HG03196 (cell line): Measurements from ENCODE around the gene TP53TG3F.
"Not testable (repeated sequence)": the region's sequence is repeated elsewhere in the genome, so short reads cannot be mapped to it uniquely, and the experiment has no call there.

Experiments used
- ATAC-seq: cut with Tn5 transposase; IDR thresholded peaks from one replicate; pipeline ENCODE4 v1.9.1; 2021; ENCODE audit not compliant: unreplicated experiment

The TP53TG3F gene

GRCh38 chr16:33459312-33459711, at the start of gene TP53TG3F:
Gene TP53TG3F, plus strand, starts transcription at chr16:33459612. Its CDS starts 68 bp downstream, at chr16:33459680.
- ATAC-seq = not testable (repeated sequence)

- ATAC-seq = not testable (repeated sequence)
Measured at GRCh38 chr16:33491611-33492010, 32.2 kb downstream of the TP53TG3F start.

- ATAC-seq = not testable (repeated sequence)
Measured at GRCh38 chr16:33507231-33507630, 47.8 kb downstream of the TP53TG3F start.

GRCh38 chr16:33509070-33509469, 49.7 kb downstream of the TP53TG3F start:
- not testable (repeated sequence) for ATAC-seq

- ATAC-seq = not testable (repeated sequence)
Measured at GRCh38 chr16:33509906-33510305, 50.5 kb downstream of the TP53TG3F start.
